ENCODE results near the gene NUAK2.
"Not testable (repeated sequence)": the region's sequence is repeated elsewhere in the genome, so short reads cannot be mapped to it uniquely, and the experiment has no call there.

NUAK2 gene

GRCh38 chr1:205317311-205317917 is 4.1 kb downstream of the NUAK2 start:
- peak; percentile 69 for DNase-seq

- DNase-seq: no peak
Observed at GRCh38 chr1:205316161-205316566, 5.4 kb downstream of the NUAK2 start.

DNA sequence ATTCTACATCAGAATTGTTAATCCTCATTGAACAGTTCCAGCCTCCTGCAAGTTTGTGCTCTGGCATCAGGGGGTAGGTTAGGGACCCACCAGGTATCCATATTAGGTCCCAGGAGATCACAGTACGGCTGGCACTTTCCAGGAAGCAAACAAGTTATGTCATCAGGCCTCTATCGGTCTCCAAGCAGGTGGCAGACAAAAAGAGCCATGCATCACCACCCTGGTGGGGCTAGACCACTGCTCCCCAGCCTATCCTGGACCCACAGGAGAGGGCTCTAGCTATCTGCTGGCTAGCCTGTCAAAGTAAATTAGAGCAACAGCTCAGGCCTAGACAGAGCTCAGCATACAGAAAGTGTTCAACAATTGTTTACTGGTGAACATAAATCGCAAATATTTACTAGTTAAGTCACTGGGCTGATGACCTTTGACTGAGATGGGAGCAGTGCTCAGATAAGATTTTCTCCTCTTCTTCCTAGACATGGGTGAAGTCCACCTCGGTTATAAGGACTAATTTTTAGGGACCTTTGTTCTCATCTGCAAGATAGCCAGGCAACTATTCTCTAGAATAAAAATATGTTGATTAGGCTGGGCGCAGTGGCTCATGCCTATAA is 6.4 kb downstream of the NUAK2 start:
- DNase-seq: no peak

DNA sequence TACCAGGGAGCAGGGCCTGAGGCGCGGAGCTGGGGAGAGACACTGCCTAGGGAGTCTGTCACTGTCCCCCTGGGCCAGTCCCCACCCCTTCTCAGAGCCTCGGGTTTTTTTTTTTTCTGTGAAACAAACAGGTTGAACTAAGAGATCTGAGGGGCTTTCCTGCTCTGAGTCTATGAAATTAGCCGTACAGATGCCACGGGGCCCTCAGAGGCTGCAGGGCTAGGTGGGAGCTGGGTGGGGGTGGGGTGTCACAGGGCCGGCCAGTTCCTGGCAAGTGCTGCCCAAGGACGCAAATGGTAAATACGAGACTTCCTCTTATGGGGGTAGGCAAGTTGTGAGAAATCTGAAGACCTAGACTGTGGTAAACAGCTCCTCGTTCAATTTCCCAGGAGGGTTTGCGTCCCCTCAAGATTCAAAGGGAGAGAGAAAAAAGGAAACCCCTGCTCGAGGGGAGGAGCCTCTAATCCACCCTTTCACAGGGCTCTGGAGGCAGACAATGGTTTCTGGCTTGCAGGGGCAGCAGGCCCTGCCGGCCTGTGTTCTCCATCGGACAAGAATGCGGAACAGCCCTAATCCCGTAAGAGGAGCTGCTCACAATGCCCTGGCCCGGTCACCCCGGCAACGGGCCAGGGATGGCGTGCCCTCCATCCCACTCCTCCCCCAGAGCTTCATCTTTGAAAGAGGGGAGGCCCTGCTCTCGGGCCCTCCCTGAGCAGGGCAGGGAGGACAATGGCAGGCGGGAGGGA is 7.8 kb downstream of the NUAK2 start:
- peak; percentile 68 for DNase-seq

DNA sequence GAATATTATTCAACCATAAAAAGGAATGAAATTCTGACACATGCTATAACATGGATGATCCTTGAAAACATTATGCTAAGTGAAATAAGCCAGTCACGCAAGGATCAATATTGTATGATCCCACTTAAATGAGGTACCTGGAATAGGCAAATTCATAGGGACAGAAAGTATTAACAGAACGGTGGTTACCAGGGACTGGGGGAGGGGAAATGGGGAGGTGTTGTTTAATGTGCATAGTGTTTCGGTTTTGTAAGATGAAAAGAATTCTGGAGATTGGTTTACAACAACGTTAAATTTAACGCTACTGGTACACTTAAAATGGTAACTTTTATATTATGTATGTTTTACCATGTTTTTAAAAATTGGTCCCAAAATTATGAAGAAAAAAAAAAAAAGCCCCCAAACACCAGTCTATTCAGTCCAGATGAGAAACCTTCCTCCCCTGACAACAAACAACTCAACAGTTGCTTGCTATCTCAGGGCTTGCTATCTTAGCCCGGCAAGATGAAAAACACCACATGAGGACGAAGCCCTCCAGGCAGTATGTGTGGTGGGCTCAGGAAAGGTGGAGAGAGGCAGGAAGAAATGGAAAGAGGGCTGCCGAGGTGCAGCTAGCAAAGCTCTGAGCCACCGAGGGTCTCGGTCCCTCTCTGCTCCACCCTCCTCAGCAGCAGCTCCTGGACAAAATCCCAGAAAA is 8.5 kb downstream of the NUAK2 start:
- DNase-seq: no peak

DNA sequence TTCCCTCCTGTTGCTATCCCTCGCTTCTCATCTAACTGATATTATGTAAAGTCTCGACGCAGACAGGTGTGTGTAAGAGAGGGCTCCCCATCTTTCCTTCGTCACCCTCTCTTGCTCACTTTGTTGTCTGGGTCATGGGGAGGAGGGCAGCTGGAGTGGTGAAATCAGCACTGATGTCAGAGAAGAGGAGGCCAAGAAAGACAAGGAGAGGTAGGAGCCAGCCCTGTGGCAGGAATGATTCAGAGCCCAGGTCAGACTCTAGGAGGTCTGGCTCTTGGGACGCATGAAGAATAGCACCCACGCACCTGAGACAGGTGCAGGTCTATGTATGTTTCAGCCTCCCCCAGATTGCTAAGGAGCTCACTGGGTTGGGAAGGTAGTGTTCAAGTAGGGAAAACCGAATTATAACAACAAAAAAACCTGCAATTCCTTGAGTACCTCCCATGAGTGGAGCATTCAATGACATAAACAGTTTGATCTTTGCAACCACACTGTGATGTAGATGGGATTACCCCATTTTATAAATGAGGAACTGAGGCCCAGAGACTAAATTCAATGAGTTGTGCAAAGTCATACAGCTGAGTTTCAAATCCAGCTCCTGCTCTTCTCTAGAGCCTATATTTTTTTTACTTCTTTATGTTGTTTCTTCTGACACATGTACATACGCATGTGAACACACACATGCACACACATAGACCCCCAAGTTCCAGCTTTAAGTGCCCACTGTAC is 10.4 kb downstream of the NUAK2 start:
- DNase-seq: no peak

DNA sequence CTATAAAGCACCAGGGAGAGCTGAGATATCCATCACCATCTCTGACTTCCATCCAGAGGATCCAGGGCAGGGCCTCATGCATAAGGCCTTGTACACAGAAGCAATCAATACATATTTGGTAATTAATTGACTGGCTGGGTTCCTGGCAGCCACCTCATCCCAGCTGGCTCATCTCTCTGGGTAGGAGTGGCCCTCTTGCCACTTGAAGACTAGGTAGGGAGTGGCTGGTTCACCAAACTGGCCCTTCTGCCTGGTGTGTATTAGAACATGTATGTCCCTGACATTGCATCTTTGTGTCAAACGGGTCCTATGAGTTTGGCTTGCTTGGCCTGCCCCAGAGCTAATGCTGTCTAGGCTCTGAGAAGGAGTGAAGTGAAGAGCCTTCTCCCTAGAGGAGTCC is 11.8 kb downstream of the NUAK2 start:
- DNase-seq: no peak

- no peak for DNase-seq
Observed at GRCh38 chr1:205306929-205307566, 14.5 kb downstream of the NUAK2 start.

DNA sequence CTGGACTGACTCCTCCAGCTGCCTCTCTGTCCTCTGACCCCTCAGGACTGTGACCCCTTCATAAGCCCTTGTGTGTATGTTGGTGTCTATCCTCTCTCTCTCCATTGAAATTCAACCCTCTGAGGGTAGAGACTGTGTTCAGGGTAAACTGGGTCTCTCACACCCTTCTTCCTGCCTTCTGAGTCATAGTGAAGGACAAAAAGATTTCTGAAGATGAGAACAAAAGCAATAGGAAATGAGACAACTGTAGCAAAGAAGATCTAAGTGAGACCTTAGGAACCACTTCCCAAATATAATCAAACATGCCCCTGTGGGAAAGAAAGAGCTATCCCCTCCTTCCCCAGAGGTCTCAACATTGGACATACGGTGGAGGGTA is 16.9 kb downstream of the NUAK2 start:
- DNase-seq: no peak

- no peak for DNase-seq
Observed at GRCh38 chr1:205304046-205304694, 17.4 kb downstream of the NUAK2 start.

DNA sequence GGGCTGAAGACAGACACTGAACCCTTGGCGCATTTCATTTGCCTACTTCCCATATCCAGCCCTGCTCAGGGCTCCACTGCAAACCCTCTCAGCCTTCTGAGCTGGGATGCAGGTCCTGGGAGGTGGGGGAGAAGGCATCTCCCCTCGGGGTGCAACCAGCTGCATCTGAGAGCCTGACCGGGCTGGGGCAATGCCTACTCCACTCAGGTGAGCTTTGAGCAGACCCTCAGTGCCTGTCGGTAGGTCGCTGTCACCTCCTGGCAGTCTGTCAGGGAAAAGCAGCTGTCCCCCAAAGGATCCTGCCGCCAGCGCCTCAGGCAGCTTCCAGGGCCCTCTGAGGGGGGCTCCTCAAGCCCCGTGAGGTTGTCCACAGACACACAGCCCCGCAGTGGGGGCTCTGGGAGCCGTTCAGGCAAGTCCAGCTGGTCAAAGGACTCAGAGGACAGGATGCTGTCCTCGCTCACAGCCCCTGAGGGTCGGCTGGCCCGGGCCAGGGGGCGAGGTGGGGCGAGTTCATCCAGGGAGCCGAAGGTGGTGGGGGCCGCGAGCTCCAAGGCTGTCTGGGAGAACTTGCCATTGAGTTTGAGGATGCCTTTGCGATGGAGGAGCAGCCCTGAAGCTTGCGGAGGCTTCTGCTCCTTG is 18.2 kb downstream of the NUAK2 start:
- DNase-seq: no peak

- no peak for DNase-seq
Observed at GRCh38 chr1:205301842-205302588, 19.5 kb downstream of the NUAK2 start.

DNA sequence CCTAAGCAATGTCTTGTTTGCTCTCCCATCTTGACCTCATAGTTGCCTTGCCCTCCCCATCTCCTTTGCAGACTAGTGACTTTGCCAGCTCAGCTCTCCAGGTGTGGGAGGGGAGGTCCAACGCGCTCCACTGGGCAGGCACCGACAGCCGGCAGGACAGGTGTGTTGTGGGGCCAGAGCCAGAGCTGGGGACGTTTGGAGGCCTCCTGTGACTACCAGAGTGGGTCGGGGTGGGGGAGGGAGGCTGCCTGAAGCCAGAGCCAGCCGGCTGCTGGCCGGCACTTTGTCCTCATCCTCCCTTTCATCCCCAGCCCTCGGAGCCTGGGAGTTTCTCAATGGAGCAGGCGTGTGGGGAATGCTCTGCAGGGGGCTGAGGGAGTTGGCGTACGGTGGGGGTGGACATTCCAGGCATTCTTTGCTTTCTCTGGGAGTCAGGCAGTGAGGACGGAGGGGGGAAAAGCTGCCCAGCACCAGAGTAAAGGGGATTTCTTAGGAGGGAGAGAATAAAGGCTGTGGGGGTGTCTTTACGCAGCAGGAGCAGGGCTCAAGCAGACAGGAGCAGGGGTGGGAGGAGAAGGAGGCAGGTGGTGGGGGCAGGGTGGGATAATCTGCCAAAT is 20.2 kb downstream of the NUAK2 start:
- peak; percentile 46 for DNase-seq

- no peak for DNase-seq
Observed at GRCh38 chr1:205300149-205300548, 21.4 kb downstream of the NUAK2 start.

DNA sequence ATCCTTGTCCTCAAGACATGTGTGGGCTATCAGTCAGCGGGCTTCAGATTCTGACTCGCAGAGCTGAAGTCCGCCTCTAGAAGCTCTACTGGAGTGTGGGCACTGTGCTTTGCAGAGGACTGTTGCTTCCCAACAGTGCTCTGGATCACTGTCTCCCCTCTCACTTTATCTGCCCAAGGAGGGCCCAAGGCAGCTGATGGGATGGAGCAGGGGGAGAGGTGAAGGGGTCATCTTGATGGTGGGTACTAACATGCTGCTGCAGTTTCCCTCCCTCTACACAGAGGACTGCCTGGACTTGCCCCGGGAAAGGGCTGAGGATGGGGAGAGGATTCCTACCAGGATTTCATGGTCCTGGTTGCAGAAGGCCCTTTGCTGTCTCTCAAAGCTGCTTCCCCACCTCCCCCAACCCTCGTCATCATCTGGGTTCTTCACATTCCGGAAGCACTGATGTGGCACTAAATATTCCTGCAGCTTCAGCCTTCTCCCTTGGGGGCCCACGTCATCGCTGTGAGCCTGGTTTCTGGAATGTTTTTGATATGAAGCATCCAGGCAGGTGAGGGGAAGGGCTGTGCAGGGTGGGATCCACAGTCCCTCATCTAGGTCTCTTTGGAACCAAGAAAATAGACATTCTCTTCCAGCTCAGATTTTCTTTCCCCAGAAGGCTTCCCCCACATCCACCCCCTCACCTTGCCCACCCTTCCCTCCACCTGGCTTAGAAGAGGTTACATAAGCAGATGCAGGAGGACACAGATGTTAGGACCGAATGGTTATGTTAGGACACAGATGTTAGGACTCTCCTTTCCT is 23.2 kb downstream of the NUAK2 start:
- DNase-seq: no peak

DNA sequence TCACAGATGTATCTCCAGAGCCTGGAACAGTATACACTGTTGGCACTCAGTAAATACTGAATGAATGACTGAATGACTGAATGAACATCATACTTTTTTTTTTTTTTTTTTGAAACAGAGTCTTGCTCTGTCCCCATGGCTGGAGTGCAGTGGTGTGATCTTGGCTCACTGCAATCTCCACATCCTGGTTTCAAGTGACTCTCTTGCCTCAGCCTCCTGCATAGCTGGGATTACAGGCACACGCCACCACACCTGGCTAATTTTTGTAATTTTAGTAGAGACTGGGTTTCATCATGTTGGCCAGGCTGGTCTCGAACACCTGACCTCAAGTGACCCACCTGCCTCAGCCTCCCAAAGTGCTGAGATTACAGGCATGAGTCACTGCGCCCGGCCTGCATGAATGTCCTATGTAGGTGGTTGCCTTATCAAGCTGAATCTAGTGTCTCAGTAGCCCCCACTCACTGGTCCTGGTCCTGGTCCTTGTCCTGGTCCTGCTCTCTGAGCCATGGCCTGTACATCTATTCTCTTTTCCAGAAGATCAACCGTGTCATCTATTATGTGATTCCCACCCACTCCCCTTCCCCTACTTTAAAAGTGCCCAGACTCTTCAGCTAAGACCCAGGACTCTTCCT is 23.9 kb downstream of the NUAK2 start:
- not testable (repeated sequence) for DNase-seq

GRCh38 chr1:205296154-205296553 is 25.4 kb downstream of the NUAK2 start:
- DNase-seq: no peak

DNA sequence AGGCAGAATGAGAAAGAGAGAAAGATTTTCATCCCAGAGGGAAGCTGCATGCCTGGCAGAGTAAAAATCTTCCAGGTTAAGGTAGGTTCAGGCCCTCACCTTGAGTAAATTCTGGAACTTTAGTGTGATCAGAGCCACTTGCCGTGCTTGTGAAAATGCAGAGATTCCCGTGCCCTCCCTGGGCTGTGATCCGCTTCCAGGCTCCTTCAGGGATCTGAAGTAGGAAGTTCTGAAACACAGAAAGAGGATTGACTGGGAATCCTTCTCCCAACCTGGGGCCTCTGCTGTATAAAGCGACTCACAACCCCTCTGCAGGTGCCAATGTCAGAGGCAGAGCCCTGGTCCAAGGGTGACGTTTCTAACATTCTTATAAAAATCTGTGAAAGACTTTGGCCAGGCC is 26.6 kb downstream of the NUAK2 start:
- no peak for DNase-seq
